HuH-7 (cell line): ENCODE results near the gene ABCA3.
"Not testable (repeated sequence)": the region's sequence is repeated elsewhere in the genome, so short reads cannot be mapped to it uniquely, and the experiment has no call there.

Experiments
- DNase-seq: peaks from one replicate; pipeline ENCODE4 v3.0.0; 2011; ENCODE audit warnings: low spot score

Gene ABCA3

GRCh38 chr16:2252806-2253148 lies 87.8 kb downstream of the ABCA3 start:
- DNase-seq = no peak

- DNase-seq = peak; percentile 98
Measured at GRCh38 chr16:2251296-2252111, 89.0 kb downstream of the ABCA3 start, which contains the start of gene ECI1. ECI1 (minus strand) TSS chr16:2251587; CDS start chr16:2251566, 21 bp downstream.

GRCh38 chr16:2250652-2251295 lies 89.8 kb downstream of the ABCA3 start:
- no peak for DNase-seq

- DNase-seq = no peak
Measured at GRCh38 chr16:2246301-2246885, 94.1 kb downstream of the ABCA3 start.

GRCh38 chr16:2244926-2245795 lies 95.4 kb downstream of the ABCA3 start:
- DNase-seq = no peak

GRCh38 chr16:2244301-2244700 lies 96.2 kb downstream of the ABCA3 start:
- no peak for DNase-seq

GRCh38 chr16:2243781-2244180 lies 96.7 kb downstream of the ABCA3 start:
- no peak for DNase-seq

GRCh38 chr16:2243031-2243528 lies 97.4 kb downstream of the ABCA3 start:
- DNase-seq = peak; percentile 73

GRCh38 chr16:2242598-2242997 lies 97.9 kb downstream of the ABCA3 start:
- DNase-seq = no peak

GRCh38 chr16:2240331-2240730 lies 100.2 kb downstream of the ABCA3 start:
- not testable (repeated sequence) for DNase-seq

- no peak for DNase-seq
Measured at GRCh38 chr16:2238838-2239675, 101.5 kb downstream of the ABCA3 start.

- DNase-seq = no peak
Measured at GRCh38 chr16:2238150-2238837, 102.2 kb downstream of the ABCA3 start.

- DNase-seq = no peak
Measured at GRCh38 chr16:2237493-2238149, 102.9 kb downstream of the ABCA3 start.

- DNase-seq = no peak
Measured at GRCh38 chr16:2237102-2237482, 103.4 kb downstream of the ABCA3 start.

- DNase-seq = no peak
Measured at GRCh38 chr16:2236337-2237101, 104.0 kb downstream of the ABCA3 start, which contains the start of gene DNASE1L2. DNASE1L2 (plus strand) TSS chr16:2236444; CDS start chr16:2236817, 373 bp downstream.

GRCh38 chr16:2235695-2236336 lies 104.7 kb downstream of the ABCA3 start:
- DNase-seq = no peak

- no peak for DNase-seq
Measured at GRCh38 chr16:2235234-2235651, 105.3 kb downstream of the ABCA3 start.

GRCh38 chr16:2234813-2235170 lies 105.7 kb downstream of the ABCA3 start:
- no peak for DNase-seq
